Body of pancreas (tissue), 4 donors: ENCODE data around the gene RASA3. TPM values are rescaled to one million over a fixed set of nuclear protein-coding genes. Genes with fewer than 3 reads are reported as not detected.

ENCODE experiments used
- ATAC-seq: fragments of 150-250 bp; one replicate; pipeline ENCODE4 v1.9.1; 2016
- DNase-seq, 4 donors: peaks; one replicate each; pipeline ENCODE4 v3.0.0-alpha.2; 2019
- H3K27ac ChIP-seq, 4 donors: fragments of 200-600 bp; sonication (generic); 1 replicate in 3 of 4; 2 replicates in 1 of 4; pipeline versions ENCODE4 v1.5.1 to v1.6.1; 2016 to 2019; ENCODE audit warnings: mild to moderate bottlenecking in 1 of 4, mixed read lengths in 1 of 4, moderate library complexity in 1 of 4
- H3K27me3 ChIP-seq, 2 donors: fragments of 200-600 bp; sonication (generic); one replicate each; pipeline ENCODE4 v1.6.0; 2016; ENCODE audit warnings: mild to moderate bottlenecking in 1 of 2
- H3K36me3 ChIP-seq, 2 donors: fragments of 200-600 bp; sonication (generic); replicated peaks in 1 of 2; 2 replicates each; pipeline ENCODE4 v1.5.1; 2016; ENCODE audit warnings: low read depth in 2 of 2; ENCODE audit not compliant: insufficient read depth in 1 of 2
- H3K4me1 ChIP-seq: fragments of 200-600 bp; sonication (generic); one replicate; pipeline ENCODE4 v1.6.0; 2016
- H3K4me3 ChIP-seq, 2 donors: fragments of 200-600 bp; sonication (generic); 1 replicate in 1 of 2; 2 replicates in 1 of 2; pipeline ENCODE4 v1.5.1; 2016 to 2019
- H3K9me3 ChIP-seq, 3 donors: fragments of 200-600 bp; sonication (generic); 1 replicate in 2 of 3; 2 replicates in 1 of 3; pipeline ENCODE4 v1.5.1; 2016
- CTCF ChIP-seq, 7 experiments: fragments of 450-650 bp in 4 of 7; fragments of 200-600 bp in 3 of 7; sonication (generic) in 3 of 7; IDR thresholded peaks; one replicate each; pipeline ENCODE4 v1.5.1; 2016 to 2019; ENCODE audit warnings: antibody characterized with exemption in 7 of 7
- POLR2A ChIP-seq, 3 donors: fragments of 450-650 bp; IDR thresholded peaks; one replicate each; pipeline ENCODE4 v1.6.1; 2016; ENCODE audit warnings: antibody characterized with exemption in 3 of 3, mild to moderate bottlenecking in 2 of 3
- WGBS, 2 donors: methylation state at CpG; one replicate each; pipeline ENCODE4 v1.1.5; 2017; 5-methylcytosine and 5-hydroxymethylcytosine counted together
- intact Hi-C: fragments of 100-400 bp; cut with DNase I; formaldehyde crosslinking; loops from one replicate; pipeline ENCODE4 v1.15.1; 2023
- total RNA-seq, 2 donors: library from RNA; depleted of rRNA; stranded (reverse); fragments of >200 nt; gene quantifications; one replicate each; pipeline ENCODE4 v1.1.0, GENCODE V29; 2016

The RASA3 gene
- total RNA-seq, 2 donors from 2014 or later = 10.2 to 19.2 TPM

GRCh38 chr13:114038900-114039299 lies 93.5 kb downstream of the RASA3 start:
- Histone ChIP-seq H3K4me3 (no peak overlapping the region), H3K36me3 (no peaks in the 10 kb centered on the region), H3K9me3 (no peaks in the 10 kb centered on the region), H3K27ac (no peak overlapping the region), H3K4me1 (no peaks in the 10 kb centered on the region), H3K27me3 (no peaks in the 10 kb centered on the region)
- ATAC-seq (no peak), DNase-seq (no peak)
- TF ChIP-seq POLR2A (IDR thresholded peaks at IDR 0.05) (no peak), CTCF (IDR thresholded peaks at IDR 0.05) (no peak)
- 91 to 94% methylated on average over 5 to 11 of the region's 14 CpGs for WGBS, 2 donors
- intact Hi-C loops = no loop called here

DNA sequence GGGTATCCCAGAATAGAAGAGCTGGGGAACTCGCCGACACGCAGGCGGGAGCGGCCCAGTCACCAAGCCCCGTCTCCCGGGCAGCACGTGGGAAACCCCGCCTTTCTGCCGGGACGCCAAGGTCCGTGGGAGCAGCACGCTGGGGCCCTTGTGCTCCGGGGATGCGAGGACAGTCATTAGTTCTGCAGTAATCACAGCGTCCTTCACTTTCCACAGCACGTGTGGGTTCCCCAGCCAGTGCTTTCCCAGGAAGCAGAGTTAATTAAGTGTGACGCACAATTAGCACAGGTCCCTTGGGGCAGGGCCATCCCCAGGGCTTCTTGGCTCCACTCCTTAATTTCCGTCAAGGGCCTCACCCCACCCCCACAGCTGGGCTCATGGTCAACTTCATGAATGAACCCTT lies 94.2 kb downstream of the RASA3 start:
- Histone ChIP-seq H3K4me3 (no peak overlapping the region), H3K27ac (no peak overlapping the region), H3K9me3 (no peaks in the 10 kb centered on the region), H3K27me3 (no peaks in the 10 kb centered on the region), H3K36me3 (no peaks in the 10 kb centered on the region), H3K4me1 (no peaks in the 10 kb centered on the region)
- DNase-seq (no peak), ATAC-seq (no peak)
- TF ChIP-seq POLR2A (IDR thresholded peaks at IDR 0.05) = no peak
- no peak for TF ChIP-seq CTCF (IDR thresholded peaks at IDR 0.05)
- 78 to 87% methylated on average over 12 to 19 of the region's 19 CpGs for WGBS, 2 donors
- intact Hi-C loops = no loop called here

DNA sequence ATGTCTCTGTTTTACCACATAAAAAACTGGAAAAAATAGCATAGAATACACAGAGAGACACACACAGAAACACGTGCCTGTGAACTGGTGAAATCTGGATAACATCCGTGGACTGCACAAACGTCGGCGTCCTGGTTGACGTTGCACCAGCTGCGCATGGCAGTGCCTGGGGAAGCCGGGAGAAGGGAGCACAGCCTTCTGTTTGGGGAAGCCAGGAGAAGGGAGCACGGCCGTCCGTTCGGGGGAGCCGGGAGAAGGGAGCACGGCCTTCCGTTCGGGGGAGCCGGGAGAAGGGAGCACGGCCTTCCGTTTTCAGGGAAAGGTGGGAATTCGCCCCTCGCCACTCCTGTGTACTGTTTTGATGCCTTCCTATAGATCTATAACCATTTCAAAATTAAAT lies 94.7 kb downstream of the RASA3 start:
- no peak overlapping the region for H3K4me3 ChIP-seq
- no peaks in the 10 kb centered on the region for H3K4me1 ChIP-seq
- H3K9me3 ChIP-seq = no peaks in the 10 kb centered on the region
- no peak overlapping the region for H3K27ac ChIP-seq
- no peaks in the 10 kb centered on the region for H3K36me3 ChIP-seq
- TF ChIP-seq POLR2A (IDR thresholded peaks at IDR 0.05) (no peak), CTCF (IDR thresholded peaks at IDR 0.05) (no peak)
- intact Hi-C loops = no loop called here
- no peaks in the 10 kb centered on the region for H3K27me3 ChIP-seq
- DNase-seq = no peak
- 90 to 95% methylated on average over 21 of the region's 21 CpGs for WGBS, 2 donors
- ATAC-seq = no peak

DNA sequence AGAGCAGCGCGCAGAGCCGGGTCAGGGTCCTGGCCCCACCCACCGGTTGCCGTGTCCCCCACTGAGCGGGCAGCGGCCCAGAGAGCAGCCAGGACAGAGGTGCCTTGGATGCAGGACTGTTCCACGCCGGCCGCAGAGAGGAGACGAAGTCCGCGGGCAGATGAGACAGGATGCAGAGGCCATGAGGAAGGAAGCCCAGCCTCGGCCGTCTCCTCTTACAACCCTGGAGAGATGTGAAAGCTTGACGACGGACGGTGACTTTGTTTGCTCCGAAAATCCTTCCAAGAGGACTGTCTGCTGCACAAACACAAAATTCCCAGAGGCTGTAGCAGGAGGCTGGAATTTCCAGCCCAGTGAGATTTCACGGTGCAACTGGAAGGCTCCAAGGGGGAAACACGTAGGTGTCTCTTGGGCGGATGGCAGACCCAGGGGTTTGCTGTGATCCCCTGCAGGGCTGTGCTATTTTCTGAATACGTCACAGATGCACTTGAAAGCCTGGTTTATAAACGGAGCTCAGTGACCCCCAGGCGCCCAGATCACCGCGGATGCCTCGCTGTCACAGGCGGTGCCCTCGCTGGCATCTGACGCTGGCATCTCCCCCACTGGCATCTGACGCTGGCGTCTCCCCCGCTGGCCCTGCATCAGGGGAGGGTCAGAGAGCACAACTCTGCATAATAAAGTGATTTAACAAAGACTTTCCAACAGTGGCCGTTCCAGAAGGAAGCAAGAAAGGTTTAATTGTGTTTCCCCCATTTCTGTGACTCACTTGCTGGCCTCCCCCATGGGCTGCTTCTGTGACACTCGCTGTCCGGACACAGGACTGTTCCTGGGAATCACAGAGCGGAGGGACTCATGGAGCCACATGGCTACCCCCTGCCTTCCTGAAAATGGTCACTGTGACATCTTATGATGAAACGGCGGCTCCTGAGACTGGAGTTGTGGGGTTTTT lies 96.6 kb downstream of the RASA3 start:
- no peaks in the 10 kb centered on the region for H3K9me3 ChIP-seq
- TF ChIP-seq CTCF (IDR thresholded peaks at IDR 0.05) (no peak), POLR2A (IDR thresholded peaks at IDR 0.05) (no peak)
- H3K27me3 ChIP-seq = no peaks in the 10 kb centered on the region
- H3K27ac ChIP-seq = no peak overlapping the region
- intact Hi-C loops = no loop called here
- WGBS, 2 donors = 71 to 77% methylated on average over 34 to 40 of the region's 40 CpGs
- no peak overlapping the region for H3K4me3 ChIP-seq
- no peak for ATAC-seq
- peaks cover 6% of the 10 kb centered on the region for H3K4me1 ChIP-seq
- no peaks in the 10 kb centered on the region for H3K36me3 ChIP-seq
- peak in 1 of 4 donors; percentile 31 for DNase-seq

- intact Hi-C loops = no loop called here
- ATAC-seq = no peak
Measured at GRCh38 chr13:114035186-114035582, 97.2 kb downstream of the RASA3 start.

More at GRCh38 chr13:114035186-114035582, 97.2 kb downstream of the RASA3 start:
- TF ChIP-seq CTCF (IDR thresholded peaks at IDR 0.05) = no peak
- TF ChIP-seq POLR2A (IDR thresholded peaks at IDR 0.05) = no peak
- H3K4me1 ChIP-seq = peaks cover 6% of the 10 kb centered on the region
- no peaks in the 10 kb centered on the region for H3K27me3 ChIP-seq
- no peak overlapping the region for H3K4me3 ChIP-seq
- H3K9me3 ChIP-seq = no peaks in the 10 kb centered on the region
- DNase-seq = no peak
- no peaks in the 10 kb centered on the region for H3K36me3 ChIP-seq
- no peak overlapping the region for H3K27ac ChIP-seq
- 78 to 79% methylated on average over 9 to 10 of the region's 10 CpGs for WGBS, 2 donors
